SW480 (cell line): ENCODE data around the gene ZNF655.

Source experiments
- DNase-seq: peaks from one replicate; pipeline ENCODE4 v3.0.0-alpha.2; 2016; ENCODE audit warnings: low spot score

ZNF655 gene

DNA sequence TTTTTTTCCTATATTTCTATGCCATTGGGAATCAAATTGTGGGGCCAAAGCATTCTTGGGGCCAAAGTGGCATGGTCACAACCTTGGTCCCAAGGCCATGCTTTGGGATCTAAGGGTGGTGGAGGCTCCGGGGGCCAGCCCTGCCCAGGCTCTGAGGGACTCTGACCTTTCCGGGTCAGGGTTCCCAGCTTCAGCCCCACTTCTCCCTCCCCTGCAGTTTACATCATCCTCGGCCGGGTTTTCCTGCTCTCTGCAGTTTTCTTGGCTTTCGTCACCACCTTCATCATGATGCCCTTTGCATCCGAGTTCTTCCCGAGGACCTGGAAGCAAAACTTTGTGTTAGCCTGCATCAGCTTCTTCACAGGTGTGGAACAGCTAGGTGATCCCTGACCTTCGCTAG lies 48.1 kb downstream of the ZNF655 start:
- DNase-seq = no peak

- DNase-seq = no peak
These were observed 49.1 kb downstream of the ZNF655 start for GRCh38 chr7:99607548-99607947.

DNA sequence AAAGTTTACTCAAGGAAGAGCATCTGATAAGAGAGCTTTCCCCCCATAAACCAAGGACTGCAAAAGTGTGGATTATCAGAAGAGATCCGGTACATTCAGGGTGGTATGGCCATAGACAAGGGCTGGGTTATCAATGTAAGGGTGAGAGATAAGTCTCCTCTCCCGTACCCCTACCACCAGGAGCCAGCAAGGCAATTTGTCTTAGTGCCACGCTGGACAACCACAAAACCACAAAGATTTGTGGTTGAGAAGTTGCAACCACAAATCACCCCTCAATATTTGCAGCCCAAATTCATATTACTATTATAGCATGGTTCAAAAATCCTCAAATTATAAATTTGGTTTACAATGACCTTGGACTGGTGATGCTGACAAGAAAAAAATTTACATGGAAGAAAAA lies 56.1 kb downstream of the ZNF655 start:
- no peak for DNase-seq

DNA sequence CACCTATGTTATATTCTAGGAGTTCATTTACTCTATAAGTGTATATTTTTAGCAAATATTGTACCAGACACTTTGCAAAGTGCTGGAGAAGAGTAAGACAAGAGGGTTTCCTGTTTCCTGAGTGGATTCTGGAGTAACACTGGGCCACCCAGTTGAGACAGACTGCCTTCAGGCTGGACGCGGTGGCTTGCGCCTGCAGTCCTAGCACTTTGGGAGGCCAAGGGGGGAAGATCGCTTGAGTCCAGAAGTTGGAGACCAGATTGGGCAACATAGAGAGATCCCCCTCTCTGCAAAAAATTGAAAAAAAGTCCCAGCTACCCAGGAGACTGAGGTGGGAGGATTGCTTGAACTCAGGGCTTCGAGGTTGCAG lies 57.5 kb downstream of the ZNF655 start:
- no peak for DNase-seq

DNA sequence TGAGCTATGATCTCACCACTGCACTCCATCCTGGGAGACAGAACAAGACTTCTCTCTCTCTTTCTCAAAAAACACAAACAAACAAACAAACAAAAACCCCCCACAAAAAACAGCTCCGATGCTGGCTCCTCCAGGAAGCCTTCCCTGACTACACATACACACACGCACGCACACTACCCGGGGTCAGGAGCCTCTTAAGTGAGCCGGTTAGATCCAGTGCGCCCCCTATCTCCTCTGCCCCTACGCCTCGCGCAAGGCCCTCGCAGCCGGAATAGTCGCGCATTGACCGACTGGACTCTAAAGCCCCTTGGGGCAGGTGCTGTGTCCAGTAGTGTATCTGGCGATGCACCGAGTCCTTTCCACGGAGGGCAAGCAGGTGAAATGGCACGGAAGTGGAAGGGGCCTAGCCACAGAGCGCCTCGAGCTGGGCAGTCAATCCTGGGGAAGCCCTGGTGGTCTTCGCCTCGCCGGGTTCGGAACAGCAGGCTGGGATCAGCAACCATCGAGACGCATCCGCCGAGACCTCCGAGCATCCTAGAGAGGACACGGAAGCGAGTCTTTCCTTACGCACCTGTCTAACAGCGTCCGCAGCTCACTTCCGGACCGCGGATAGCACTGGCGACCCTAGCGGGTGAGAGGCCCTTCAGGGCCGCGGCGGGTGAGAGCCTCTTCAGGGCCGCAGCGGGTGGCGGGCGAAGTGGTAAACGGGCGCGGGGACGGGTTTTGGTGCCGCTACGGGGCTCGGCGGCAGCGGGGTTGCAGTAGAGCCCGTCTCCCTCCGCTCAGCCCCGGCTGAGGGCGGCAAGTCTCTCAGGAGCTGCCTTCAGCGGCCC lies 58.1 kb downstream of the ZNF655 start, which contains the start of gene ZSCAN25:
Gene ZSCAN25 (plus strand): TSS at position 588 of the 833 bp plus-strand sequence. CDS start 2,661 bp downstream, outside the sequence.
- DNase-seq = peak; percentile 98

DNA sequence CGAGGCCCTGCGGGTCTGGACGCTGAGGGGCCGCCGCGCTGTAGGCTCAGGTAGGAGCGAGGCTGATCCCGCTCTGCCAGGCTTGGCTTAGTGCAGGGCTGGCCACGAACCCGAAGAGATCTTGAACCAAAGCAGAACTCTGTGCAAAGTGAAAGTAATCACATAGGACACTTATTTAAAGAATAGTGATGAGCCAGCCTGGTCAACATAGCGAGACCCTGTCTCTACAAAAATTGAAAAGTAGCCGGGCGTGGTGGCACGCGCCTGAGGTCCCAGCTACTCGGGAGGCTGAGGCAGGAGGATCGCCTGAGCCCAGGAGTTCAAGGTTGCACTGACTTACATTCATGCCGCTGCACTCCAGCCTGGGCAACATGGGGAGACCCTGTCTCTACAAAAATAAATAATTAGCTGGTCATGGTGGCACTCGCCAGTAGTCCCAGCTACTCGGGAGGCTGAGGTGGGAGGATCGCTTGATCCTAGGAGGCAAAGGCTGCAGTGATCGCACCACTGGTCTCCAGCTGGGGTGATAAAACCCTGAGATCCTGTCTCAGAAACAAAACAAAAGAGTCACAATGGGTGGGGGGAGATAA lies 58.8 kb downstream of the ZNF655 start:
- no peak for DNase-seq

DNA sequence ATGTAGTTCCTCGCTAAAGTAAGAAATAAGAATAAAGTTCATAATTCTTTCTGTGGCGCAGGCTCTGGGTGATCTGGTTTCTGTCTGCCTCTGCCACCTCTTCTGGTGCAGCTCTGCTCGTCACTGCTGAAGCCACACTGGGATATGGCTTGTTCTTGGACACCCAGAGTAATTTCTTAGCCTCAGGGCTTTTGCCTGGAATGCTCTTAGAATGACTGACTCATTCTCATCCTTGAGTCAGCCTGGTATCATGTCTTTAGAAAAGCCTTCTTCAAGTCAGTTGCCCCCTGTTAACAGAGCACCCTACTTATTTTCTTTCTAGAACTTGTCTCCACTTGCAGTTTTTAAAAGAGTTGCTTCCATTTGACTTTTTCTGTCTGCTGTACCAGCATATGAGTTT lies 60.3 kb downstream of the ZNF655 start:
- DNase-seq = no peak

- DNase-seq = no peak
These were observed 61.2 kb downstream of the ZNF655 start for GRCh38 chr7:99619571-99620130.

DNA sequence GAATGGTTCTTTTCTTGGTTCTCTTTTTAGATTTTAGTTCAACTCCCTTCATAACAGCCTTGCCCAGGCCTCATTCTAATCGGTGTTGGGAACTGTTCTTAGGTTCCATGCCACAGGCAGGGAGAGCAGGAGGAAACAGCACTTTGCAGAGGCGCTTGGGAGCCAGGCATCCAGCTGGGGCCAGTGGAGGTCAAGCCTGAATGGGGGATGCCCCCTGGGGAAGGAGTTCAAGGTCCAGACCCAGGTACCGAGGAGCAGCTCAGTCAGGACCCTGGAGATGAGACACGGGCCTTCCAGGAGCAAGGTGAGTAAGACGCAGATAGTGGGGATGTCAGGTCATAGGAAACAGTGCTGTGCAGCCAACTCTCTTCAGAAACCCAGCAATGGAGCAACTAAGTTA lies 62.8 kb downstream of the ZNF655 start:
- DNase-seq = no peak

DNA sequence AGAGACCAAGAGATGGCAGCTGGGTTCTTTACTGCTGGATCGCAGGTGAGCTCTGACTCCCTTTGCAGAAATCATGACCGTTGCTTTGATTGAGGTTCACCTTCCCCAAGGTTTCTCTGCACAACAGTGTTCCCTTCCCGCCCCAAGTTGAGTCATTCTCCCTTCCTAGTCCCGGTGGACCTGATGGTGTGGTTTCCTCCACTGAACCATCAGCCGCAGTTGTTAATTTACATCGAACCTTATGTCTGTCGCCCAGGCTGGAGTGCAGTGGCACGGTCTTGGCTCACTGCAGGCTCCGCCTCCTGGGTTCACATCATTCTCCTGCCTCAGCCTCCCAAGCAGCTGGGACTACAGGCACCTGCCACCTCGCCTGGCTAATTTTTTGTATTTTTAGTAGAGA lies 64.2 kb downstream of the ZNF655 start:
- no peak for DNase-seq

DNA sequence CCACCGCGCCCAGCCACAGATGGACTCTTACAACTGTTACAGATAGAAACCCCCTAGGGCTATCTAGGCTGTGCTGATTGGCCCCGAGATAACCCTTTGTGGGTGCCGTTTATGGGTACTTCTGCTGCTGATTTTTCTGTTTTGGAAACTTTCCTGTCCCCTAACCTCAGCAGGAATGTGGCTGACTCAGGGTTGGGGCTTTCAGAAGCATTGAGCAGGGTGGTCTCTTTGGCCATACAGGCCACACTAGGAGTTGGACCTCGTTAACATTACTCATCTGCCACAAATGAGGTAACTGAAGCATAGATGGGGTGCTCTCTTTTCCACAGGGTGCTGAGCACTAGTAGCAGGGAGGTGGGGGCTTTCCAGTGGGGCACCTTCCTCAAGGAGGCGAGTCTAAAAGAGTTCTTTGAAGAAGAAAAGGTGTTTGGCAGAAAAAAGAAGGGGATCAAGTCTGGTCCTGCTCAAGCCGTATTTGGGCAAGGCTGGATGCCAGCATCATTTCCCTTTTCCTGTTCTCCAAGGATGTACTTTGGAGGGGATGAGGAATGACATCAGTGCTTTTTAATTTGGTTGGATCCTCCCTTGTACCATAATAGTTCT lies 64.8 kb downstream of the ZNF655 start:
- no peak for DNase-seq

DNA sequence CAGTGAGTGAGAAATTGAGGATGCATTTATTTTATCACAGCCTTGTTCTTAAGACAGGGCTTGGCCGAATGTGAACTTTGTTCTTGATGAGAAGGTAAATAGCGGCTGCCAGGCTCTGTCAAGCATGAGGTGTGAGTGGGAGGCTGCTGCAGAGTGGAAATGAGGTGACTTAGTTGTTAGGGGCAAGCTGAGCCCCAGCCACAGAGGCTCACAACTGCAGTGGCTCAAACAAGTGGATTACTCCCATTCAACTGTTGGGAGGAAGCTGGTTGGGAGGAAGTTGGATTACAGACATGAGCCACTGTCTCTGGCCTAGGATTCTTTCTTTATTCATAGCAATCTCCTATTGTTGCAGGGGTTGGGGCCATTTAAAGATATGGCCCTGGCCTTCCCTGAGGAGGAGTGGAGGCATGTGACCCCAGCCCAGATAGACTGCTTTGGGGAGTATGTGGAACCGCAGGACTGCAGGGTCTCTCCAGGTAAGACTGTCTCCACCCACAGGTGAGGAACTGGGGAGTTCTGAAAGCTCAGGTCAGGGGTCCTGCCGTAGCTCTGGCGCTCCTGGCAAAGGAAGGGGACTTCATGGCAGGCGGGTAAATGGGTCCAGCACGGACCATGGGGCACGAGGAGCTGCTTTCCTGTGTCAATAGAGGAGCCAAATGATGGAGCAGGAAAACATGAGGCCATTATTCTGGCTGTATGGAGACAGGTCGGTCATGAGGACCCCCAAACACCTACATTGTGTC lies 65.4 kb downstream of the ZNF655 start:
- DNase-seq = no peak

- no peak for DNase-seq
These were observed 66.0 kb downstream of the ZNF655 start for GRCh38 chr7:99624484-99624883.

DNA sequence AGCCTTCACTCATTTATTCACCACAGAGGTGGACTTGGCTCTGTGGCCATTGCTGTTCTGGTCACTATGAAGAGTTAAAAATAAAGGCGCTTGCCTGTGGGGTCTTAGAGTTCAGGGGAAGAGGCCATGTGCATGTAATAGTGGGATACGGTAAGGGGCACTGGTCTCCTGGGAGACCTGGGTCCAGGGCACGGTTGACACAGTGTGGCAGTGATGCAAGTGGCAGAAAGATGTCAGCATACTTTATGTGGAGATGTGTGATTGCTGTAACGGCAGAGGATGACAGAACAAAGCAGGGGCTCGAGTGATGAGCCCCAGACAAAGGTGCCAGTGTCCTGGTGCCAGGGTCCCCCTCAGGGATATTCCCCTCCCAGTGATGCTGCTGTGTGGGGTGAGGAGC lies 66.9 kb downstream of the ZNF655 start:
- no peak for DNase-seq

GRCh38 chr7:99625961-99626360 lies 67.5 kb downstream of the ZNF655 start:
- no peak for DNase-seq
